WI38 (cell line): ENCODE data around the gene STAT5A.

Source experiments
- H3K4me3 ChIP-seq: 2 replicates; pipeline ENCODE4 v1.5.1; 2011; ENCODE audit warnings: low read depth, mild to moderate bottlenecking, control low read depth, low read length
- CTCF ChIP-seq: IDR thresholded peaks from 2 replicates; pipeline ENCODE4 v1.5.1; 2012; ENCODE audit warnings: low read depth, mild to moderate bottlenecking, control low read depth, low read length

Gene STAT5A

GRCh38 chr17:42306385-42306667 is 18.0 kb downstream of the STAT5A start:
- TF ChIP-seq CTCF = no peak
- no peak overlapping the region for H3K4me3 ChIP-seq

- no peak for TF ChIP-seq CTCF
- no peak overlapping the region for H3K4me3 ChIP-seq
Measured at GRCh38 chr17:42307362-42307927, 19.1 kb downstream of the STAT5A start.

GRCh38 chr17:42308446-42308845 is 20.1 kb downstream of the STAT5A start:
- no peak for TF ChIP-seq CTCF
- no peak overlapping the region for H3K4me3 ChIP-seq

GRCh38 chr17:42309142-42309541 is 20.8 kb downstream of the STAT5A start:
- no peak for TF ChIP-seq CTCF
- no peak overlapping the region for H3K4me3 ChIP-seq

- no peak for TF ChIP-seq CTCF
- no peak overlapping the region for H3K4me3 ChIP-seq
Measured at GRCh38 chr17:42309986-42310786, 21.9 kb downstream of the STAT5A start.

GRCh38 chr17:42310787-42311215 is 22.5 kb downstream of the STAT5A start:
- TF ChIP-seq CTCF = no peak
- H3K4me3 ChIP-seq = no peak overlapping the region

GRCh38 chr17:42311240-42312034 is 23.1 kb downstream of the STAT5A start:
- no peak overlapping the region for H3K4me3 ChIP-seq
- no peak for TF ChIP-seq CTCF
